ENCODE results near the gene SF3A1. TPM values are rescaled to one million over a fixed set of nuclear protein-coding genes. Genes with fewer than 3 reads are reported as not detected.

Gene SF3A1
- total and polyA plus RNA-seq, 2 of the 13 experiments (the other 11 are each of a cell fraction or from before 2014, with no cell fraction given), result 10.0 to 22.0 TPM

DNA sequence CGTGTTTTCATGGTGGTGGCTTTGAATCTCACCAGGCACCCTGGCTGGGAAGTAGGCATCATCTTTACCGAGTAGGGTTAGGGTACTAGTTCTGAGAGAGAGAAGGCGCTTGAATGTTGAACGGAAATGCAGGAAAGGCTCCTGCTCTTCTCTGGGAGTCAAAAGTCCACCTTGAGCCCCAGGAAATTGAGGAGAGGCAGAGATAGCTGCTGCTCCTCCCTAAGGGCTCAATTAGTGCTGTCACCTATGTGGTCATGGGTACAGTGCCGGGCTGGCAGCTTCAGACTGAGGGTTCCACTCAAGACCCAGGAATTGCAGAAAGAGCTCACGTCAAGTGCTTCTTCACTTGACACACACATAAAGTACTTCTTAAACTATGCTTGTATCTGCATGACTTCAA, 1.8 kb upstream of the SF3A1 start:
- Histone ChIP-seq H3K79me2 (ENCODE audit: insufficient read depth, low read length) (peaks cover 27% of the 10 kb centered on the region), H3K4me3 (replicated peaks in 1 of 3; ENCODE audit: insufficient read depth in 1 of 3, low read depth in 2 of 3, low read length in 3 of 3) (no peak overlapping the region), H3K4me2 (ENCODE audit: low read depth, low read length) (no peak overlapping the region), H2AFZ (ENCODE audit: low read length) (no peak overlapping the region), H3K36me3 (replicated peaks in 1 of 2; ENCODE audit: control insufficient read depth in 1 of 2, insufficient read depth in 2 of 2, low read length in 2 of 2) (peaks cover 0 to 12% of the 10 kb centered on the region in 2 experiments; a peak in 1 of 5 replicates), H3K9me3 (ENCODE audit: low read length) (no peaks in the 10 kb centered on the region), H4K20me1 (ENCODE audit: insufficient read depth, low read length) (peaks cover 19% of the 10 kb centered on the region), H3K9ac (ENCODE audit: insufficient read depth, low read depth, low read length) (no peak overlapping the region), H3K4me1 (ENCODE audit: insufficient read depth, low read length) (peaks cover 35% of the 10 kb centered on the region), H3K27ac (ENCODE audit: extremely low read length, insufficient read depth, low read length) (no peak overlapping the region), H3K27me3 (ENCODE audit: control insufficient read depth in 1 of 2, insufficient read depth in 2 of 2, low read length in 2 of 2) (no peaks in the 10 kb centered on the region; a peak in 2 of 5 replicates)
- ChIA-PET POLR2A (interaction anchor here (0.6 kb wide), 1 partner anchor 16 kb away, joined by 3 read pairs; no protein-coding TSS in a partner anchor), CTCF (ENCODE audit: low intra/inter-chr PET ratio, low total read pairs) (no interaction called here)
- ATAC-seq, result no peak
- TF ChIP-seq ZNF207 (IDR thresholded peaks at IDR 0.05; ENCODE audit: borderline replicate concordance) (no peak), IKZF1 (IDR thresholded peaks at IDR 0.05) (no peak), NFYC (CRISPR knock-in tag; IDR thresholded peaks at IDR 0.05) (no peak), SPEN (CRISPR knock-in tag; IDR thresholded peaks at IDR 0.05; ENCODE audit: low read depth) (no peak), XRCC5 (optimal IDR thresholded peaks at IDR 0.05; ENCODE audit: low read length) (no peak), KLF16 (CRISPR knock-in tag; IDR thresholded peaks at IDR 0.05) (no peak), BCL6 (CRISPR knock-in tag; IDR thresholded peaks at IDR 0.05) (no peak), NCOA1 (CRISPR knock-in tag; IDR thresholded peaks at IDR 0.05) (no peak), KDM4B (CRISPR knock-in tag; IDR thresholded peaks at IDR 0.05) (no peak)
- TF ChIP-seq, protein P1, sequence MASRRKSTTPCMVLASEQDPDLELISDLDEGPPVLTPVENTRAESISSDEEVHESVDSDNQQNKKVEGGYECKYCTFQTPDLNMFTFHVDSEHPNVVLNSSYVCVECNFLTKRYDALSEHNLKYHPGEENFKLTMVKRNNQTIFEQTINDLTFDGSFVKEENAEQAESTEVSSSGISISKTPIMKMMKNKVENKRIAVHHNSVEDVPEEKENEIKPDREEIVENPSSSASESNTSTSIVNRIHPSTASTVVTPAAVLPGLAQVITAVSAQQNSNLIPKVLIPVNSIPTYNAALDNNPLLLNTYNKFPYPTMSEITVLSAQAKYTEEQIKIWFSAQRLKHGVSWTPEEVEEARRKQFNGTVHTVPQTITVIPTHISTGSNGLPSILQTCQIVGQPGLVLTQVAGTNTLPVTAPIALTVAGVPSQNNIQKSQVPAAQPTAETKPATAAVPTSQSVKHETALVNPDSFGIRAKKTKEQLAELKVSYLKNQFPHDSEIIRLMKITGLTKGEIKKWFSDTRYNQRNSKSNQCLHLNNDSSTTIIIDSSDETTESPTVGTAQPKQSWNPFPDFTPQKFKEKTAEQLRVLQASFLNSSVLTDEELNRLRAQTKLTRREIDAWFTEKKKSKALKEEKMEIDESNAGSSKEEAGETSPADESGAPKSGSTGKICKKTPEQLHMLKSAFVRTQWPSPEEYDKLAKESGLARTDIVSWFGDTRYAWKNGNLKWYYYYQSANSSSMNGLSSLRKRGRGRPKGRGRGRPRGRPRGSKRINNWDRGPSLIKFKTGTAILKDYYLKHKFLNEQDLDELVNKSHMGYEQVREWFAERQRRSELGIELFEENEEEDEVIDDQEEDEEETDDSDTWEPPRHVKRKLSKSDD (CRISPR knock-in tag; IDR thresholded peaks at IDR 0.05; ENCODE audit: low read depth), result no peak
- TF ChIP-seq, protein P2, sequence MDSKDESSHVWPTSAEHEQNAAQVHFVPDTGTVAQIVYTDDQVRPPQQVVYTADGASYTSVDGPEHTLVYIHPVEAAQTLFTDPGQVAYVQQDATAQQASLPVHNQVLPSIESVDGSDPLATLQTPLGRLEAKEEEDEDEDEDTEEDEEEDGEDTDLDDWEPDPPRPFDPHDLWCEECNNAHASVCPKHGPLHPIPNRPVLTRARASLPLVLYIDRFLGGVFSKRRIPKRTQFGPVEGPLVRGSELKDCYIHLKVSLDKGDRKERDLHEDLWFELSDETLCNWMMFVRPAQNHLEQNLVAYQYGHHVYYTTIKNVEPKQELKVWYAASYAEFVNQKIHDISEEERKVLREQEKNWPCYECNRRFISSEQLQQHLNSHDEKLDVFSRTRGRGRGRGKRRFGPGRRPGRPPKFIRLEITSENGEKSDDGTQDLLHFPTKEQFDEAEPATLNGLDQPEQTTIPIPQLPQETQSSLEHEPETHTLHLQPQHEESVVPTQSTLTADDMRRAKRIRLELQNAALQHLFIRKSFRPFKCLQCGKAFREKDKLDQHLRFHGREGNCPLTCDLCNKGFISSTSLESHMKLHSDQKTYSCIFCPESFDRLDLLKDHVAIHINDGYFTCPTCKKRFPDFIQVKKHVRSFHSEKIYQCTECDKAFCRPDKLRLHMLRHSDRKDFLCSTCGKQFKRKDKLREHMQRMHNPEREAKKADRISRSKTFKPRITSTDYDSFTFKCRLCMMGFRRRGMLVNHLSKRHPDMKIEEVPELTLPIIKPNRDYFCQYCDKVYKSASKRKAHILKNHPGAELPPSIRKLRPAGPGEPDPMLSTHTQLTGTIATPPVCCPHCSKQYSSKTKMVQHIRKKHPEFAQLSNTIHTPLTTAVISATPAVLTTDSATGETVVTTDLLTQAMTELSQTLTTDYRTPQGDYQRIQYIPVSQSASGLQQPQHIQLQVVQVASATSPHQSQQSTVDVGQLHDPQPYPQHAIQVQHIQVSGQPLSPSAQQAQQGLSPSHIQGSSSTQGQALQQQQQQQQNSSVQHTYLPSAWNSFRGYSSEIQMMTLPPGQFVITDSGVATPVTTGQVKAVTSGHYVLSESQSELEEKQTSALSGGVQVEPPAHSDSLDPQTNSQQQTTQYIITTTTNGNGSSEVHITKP (CRISPR knock-in tag; IDR thresholded peaks at IDR 0.05; ENCODE audit: low read depth), result no peak
- TF ChIP-seq, protein P3, sequence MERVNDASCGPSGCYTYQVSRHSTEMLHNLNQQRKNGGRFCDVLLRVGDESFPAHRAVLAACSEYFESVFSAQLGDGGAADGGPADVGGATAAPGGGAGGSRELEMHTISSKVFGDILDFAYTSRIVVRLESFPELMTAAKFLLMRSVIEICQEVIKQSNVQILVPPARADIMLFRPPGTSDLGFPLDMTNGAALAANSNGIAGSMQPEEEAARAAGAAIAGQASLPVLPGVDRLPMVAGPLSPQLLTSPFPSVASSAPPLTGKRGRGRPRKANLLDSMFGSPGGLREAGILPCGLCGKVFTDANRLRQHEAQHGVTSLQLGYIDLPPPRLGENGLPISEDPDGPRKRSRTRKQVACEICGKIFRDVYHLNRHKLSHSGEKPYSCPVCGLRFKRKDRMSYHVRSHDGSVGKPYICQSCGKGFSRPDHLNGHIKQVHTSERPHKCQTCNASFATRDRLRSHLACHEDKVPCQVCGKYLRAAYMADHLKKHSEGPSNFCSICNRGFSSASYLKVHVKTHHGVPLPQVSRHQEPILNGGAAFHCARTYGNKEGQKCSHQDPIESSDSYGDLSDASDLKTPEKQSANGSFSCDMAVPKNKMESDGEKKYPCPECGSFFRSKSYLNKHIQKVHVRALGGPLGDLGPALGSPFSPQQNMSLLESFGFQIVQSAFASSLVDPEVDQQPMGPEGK (CRISPR knock-in tag; IDR thresholded peaks at IDR 0.05), result no peak
- TF ChIP-seq, protein P4, sequence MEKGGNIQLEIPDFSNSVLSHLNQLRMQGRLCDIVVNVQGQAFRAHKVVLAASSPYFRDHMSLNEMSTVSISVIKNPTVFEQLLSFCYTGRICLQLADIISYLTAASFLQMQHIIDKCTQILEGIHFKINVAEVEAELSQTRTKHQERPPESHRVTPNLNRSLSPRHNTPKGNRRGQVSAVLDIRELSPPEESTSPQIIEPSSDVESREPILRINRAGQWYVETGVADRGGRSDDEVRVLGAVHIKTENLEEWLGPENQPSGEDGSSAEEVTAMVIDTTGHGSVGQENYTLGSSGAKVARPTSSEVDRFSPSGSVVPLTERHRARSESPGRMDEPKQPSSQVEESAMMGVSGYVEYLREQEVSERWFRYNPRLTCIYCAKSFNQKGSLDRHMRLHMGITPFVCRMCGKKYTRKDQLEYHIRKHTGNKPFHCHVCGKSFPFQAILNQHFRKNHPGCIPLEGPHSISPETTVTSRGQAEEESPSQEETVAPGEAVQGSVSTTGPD (CRISPR knock-in tag; IDR thresholded peaks at IDR 0.05), result no peak
- in situ Hi-C loops (cut with HindIII; ENCODE audit: extremely low pct_ligation_motif_present, low pct_unique_long_range_greater_than_20kb) (no loop called here), intact Hi-C loops (cut with micrococcal nuclease; ENCODE audit: unreplicated experiment) (no loop called here)
- FAIRE-seq, result no peak
- 79% methylated on average over 5 of the region's 6 CpGs for WGBS (ENCODE audit: low lambda C conversion rate)
- BruUV-seq (replicated peaks), result TSS peak; percentile 49
- no peak for DNase-seq (ENCODE audit: low spot score)
